Esophagus squamous epithelium (tissue), 5 donors: ENCODE data around the gene SLC24A4. TPM values are rescaled to one million over a fixed set of nuclear protein-coding genes. Genes with fewer than 3 reads are reported as not detected.
A peak's percentile ranks its signal among the peaks of the same experiment; 100 is the strongest.

Experiments
- DNase-seq: peaks from one replicate; lab custom pipeline; 2025; lab: John Stamatoyannopoulos, UW
- H3K27ac ChIP-seq, 4 donors: fragments of 200-600 bp; sonication (generic); one replicate each; pipeline ENCODE4 v1.5.1; 2016 to 2019; ENCODE audit warnings: mild to moderate bottlenecking in 1 of 4
- H3K27me3 ChIP-seq, 4 donors: fragments of 200-600 bp; sonication (generic); 1 replicate in 3 of 4; 2 replicates in 1 of 4; pipeline versions ENCODE4 v1.5.1 to v1.6.0; 2017 to 2021; ENCODE audit warnings: antibody characterized with exemption in 1 of 4
- H3K36me3 ChIP-seq, 3 donors: fragments of 200-600 bp; sonication (generic); one replicate each; pipeline ENCODE4 v1.5.1; 2016 to 2019
- H3K4me1 ChIP-seq, 3 donors: fragments of 200-600 bp; sonication (generic); one replicate each; pipeline ENCODE4 v1.5.1; 2017 to 2019
- H3K4me3 ChIP-seq, 4 donors: fragments of 200-600 bp; sonication (generic); 1 replicate in 3 of 4; 2 replicates in 1 of 4; pipeline ENCODE4 v1.5.1; 2016 to 2019; ENCODE audit warnings: mild to moderate bottlenecking in 2 of 4, moderate library complexity in 1 of 4
- H3K9me3 ChIP-seq, 3 donors: fragments of 200-600 bp; sonication (generic); one replicate each; pipeline ENCODE4 v1.5.1; 2016 to 2019
- CTCF ChIP-seq, 6 experiments: fragments of 450-650 bp in 4 of 6; fragments of 200-600 bp in 2 of 6; sonication (generic) in 2 of 6; IDR thresholded peaks; one replicate each; pipeline ENCODE4 v1.5.1; 2016 to 2019; ENCODE audit warnings: antibody characterized with exemption in 6 of 6, mild to moderate bottlenecking in 4 of 6, moderate library complexity in 4 of 6
- POLR2A ChIP-seq, 4 donors: fragments of 450-650 bp; IDR thresholded peaks; one replicate each; pipeline ENCODE4 v1.6.1; 2017; ENCODE audit warnings: antibody characterized with exemption in 4 of 4, mild to moderate bottlenecking in 4 of 4, moderate library complexity in 3 of 4
- WGBS, 2 donors: methylation state at CpG; one replicate each; pipeline ENCODE4 v1.1.5; 2018; 5-methylcytosine and 5-hydroxymethylcytosine counted together
- intact Hi-C: fragments of 100-400 bp; cut with DNase I; formaldehyde crosslinking; loops from one replicate; pipeline ENCODE4 v1.15.0; 2022
- total RNA-seq, 4 donors: library from RNA; depleted of rRNA; stranded (reverse); fragments of >200 nt; gene quantifications; one replicate each; pipeline ENCODE4 v1.1.0, GENCODE V29; 2016
- donor health status: DM: yes; HTN: yes; CAD: no.

Gene SLC24A4
- total RNA-seq, 4 donors from 2014 or later, result 0.04 to 0.38 (median 0.20) TPM

GRCh38 chr14:92473969-92474535 lies 151.1 kb downstream of the SLC24A4 start:
- no peak for DNase-seq
- TF ChIP-seq POLR2A (IDR thresholded peaks at IDR 0.05) (no peak), CTCF (IDR thresholded peaks at IDR 0.05) (no peak)
- intact Hi-C loops, result no loop called here
- H3K36me3 ChIP-seq, result no peaks in the 10 kb centered on the region
- no peaks in the 10 kb centered on the region for H3K9me3 ChIP-seq
- WGBS, 2 donors, result 83 to 87% methylated on average over 2 to 3 of the region's 3 CpGs
- H3K27me3 ChIP-seq, result no peaks in the 10 kb centered on the region
- H3K4me1 ChIP-seq, result peaks cover 5 to 27% (median 8%) of the 10 kb centered on the region in 3 donors
- H3K4me3 ChIP-seq, result no peak overlapping the region
- peak overlapping the region in 3 of 4 donors; percentile 5 to 79 (median 50) for H3K27ac ChIP-seq

GRCh38 chr14:92475037-92475436 lies 152.1 kb downstream of the SLC24A4 start:
- 100% methylated on average over 1 of the region's 1 CpG; no CpG with 5 or more reads in 1 of the 2 donors for WGBS, 2 donors
- peaks cover 5 to 27% (median 8%) of the 10 kb centered on the region in 3 donors for H3K4me1 ChIP-seq
- intact Hi-C loops, result no loop called here
- no peaks in the 10 kb centered on the region for H3K9me3 ChIP-seq
- H3K36me3 ChIP-seq, result no peaks in the 10 kb centered on the region
- H3K27me3 ChIP-seq, result no peaks in the 10 kb centered on the region
- H3K4me3 ChIP-seq, result no peak overlapping the region
- no peak for DNase-seq
- TF ChIP-seq POLR2A (IDR thresholded peaks at IDR 0.05), result no peak
- TF ChIP-seq CTCF (IDR thresholded peaks at IDR 0.05), result no peak
- H3K27ac ChIP-seq, result peak overlapping the region in 1 of 4 donors; percentile 35

- Histone ChIP-seq H3K36me3 (no peaks in the 10 kb centered on the region), H3K27me3 (no peaks in the 10 kb centered on the region), H3K27ac (peak overlapping the region in 2 of 4 donors; percentile 24 to 35), H3K4me1 (peaks cover 5 to 27% (median 8%) of the 10 kb centered on the region in 3 donors), H3K9me3 (no peaks in the 10 kb centered on the region), H3K4me3 (no peak overlapping the region)
- DNase-seq, result no peak
- TF ChIP-seq CTCF (IDR thresholded peaks at IDR 0.05) (no peak), POLR2A (IDR thresholded peaks at IDR 0.05) (no peak)
- 65 to 67% methylated on average over 14 of the region's 14 CpGs for WGBS, 2 donors
- intact Hi-C loops, result no loop called here
Observed at GRCh38 chr14:92475451-92476187, 152.7 kb downstream of the SLC24A4 start.

GRCh38 chr14:92480856-92481255 lies 157.9 kb downstream of the SLC24A4 start:
- intact Hi-C loops, result no loop called here
- H3K4me3 ChIP-seq, result no peak overlapping the region
- no peaks in the 10 kb centered on the region for H3K36me3 ChIP-seq
- TF ChIP-seq CTCF (IDR thresholded peaks at IDR 0.05) (no peak), POLR2A (IDR thresholded peaks at IDR 0.05) (no peak)
- peaks cover 0 to 3% (median 0%) of the 10 kb centered on the region in 4 donors for H3K27me3 ChIP-seq
- 61 to 66% methylated on average over 3 of the region's 3 CpGs for WGBS, 2 donors
- no peak overlapping the region for H3K27ac ChIP-seq
- no peak for DNase-seq
- no peaks in the 10 kb centered on the region for H3K9me3 ChIP-seq
- peaks cover 0 to 4% (median 0%) of the 10 kb centered on the region in 3 donors for H3K4me1 ChIP-seq

- no peaks in the 10 kb centered on the region for H3K4me1 ChIP-seq
- intact Hi-C loops, result no loop called here
- H3K36me3 ChIP-seq, result no peaks in the 10 kb centered on the region
- no peak overlapping the region for H3K27ac ChIP-seq
- no peak for TF ChIP-seq POLR2A (IDR thresholded peaks at IDR 0.05)
- no peak for TF ChIP-seq CTCF (IDR thresholded peaks at IDR 0.05)
- WGBS, 2 donors, result 18 to 40% methylated on average over 1 of the region's 1 CpG
- no peak overlapping the region for H3K4me3 ChIP-seq
- H3K9me3 ChIP-seq, result no peaks in the 10 kb centered on the region
- H3K27me3 ChIP-seq, result peaks cover 0 to 3% (median 0%) of the 10 kb centered on the region in 4 donors
- no peak for DNase-seq
Observed at GRCh38 chr14:92481386-92481785, 158.4 kb downstream of the SLC24A4 start.
